Right lobe of liver (tissue), 6 donors: ENCODE data around the gene SGO1. TPM values are rescaled to one million over a fixed set of nuclear protein-coding genes. Genes with fewer than 3 reads are reported as not detected.

ENCODE experiments used
- ATAC-seq, 4 donors: fragments of 200-7000 bp; cut with Tn5 transposase; one replicate each; pipeline ENCODE4 v1.9.1; 2020; ENCODE audit warnings: mild to moderate bottlenecking in 4 of 4, moderate library complexity in 4 of 4
- DNase-seq, 3 donors: peaks; one replicate each; pipeline ENCODE4 v3.0.0-alpha.2; 2020
- H3K27ac ChIP-seq, 3 donors: fragments of 200-600 bp; one replicate each; pipeline ENCODE4 v1.8.0; 2022
- H3K27me3 ChIP-seq, 2 donors: fragments of 200-600 bp; one replicate each; pipeline ENCODE4 v1.8.0; 2022
- H3K36me3 ChIP-seq, 4 donors: fragments of 200-600 bp; sonication (generic) in 1 of 4; one replicate each; pipeline versions ENCODE4 v1.5.1 to v1.8.0; 2017 to 2022; ENCODE audit warnings: control low read depth in 1 of 4
- H3K4me1 ChIP-seq, 4 donors: fragments of 200-600 bp; sonication (generic) in 1 of 4; one replicate each; pipeline versions ENCODE4 v1.5.1 to v1.8.0; 2017 to 2022; ENCODE audit warnings: control low read depth in 1 of 4
- H3K4me3 ChIP-seq, 3 donors: fragments of 200-600 bp; one replicate each; pipeline ENCODE4 v1.8.0; 2022
- H3K9me3 ChIP-seq, 4 donors: fragments of 200-600 bp; sonication (generic) in 1 of 4; one replicate each; pipeline versions ENCODE4 v1.5.1 to v1.8.0; 2017 to 2022; ENCODE audit warnings: control low read depth in 1 of 4
- CTCF ChIP-seq, 4 donors: fragments of 200-600 bp in 3 of 4; fragments of 450-650 bp in 1 of 4; IDR thresholded peaks; one replicate each; pipeline versions ENCODE4 v1.5.1 to v1.8.0; 2016 to 2022; ENCODE audit warnings: antibody characterized with exemption in 4 of 4, mild to moderate bottlenecking in 2 of 4
- POLR2A ChIP-seq: fragments of 450-650 bp; IDR thresholded peaks from one replicate; pipeline ENCODE4 v1.6.1; 2017; ENCODE audit warnings: antibody characterized with exemption, mild to moderate bottlenecking
- WGBS: methylation state at CpG from one replicate; pipeline ENCODE4 v1.1.6; 2018; ENCODE audit warnings: low coverage, low lambda C conversion rate; ENCODE audit not compliant: insufficient coverage; ENCODE audit errors: missing lambda C conversion rate; 5-methylcytosine and 5-hydroxymethylcytosine counted together
- intact Hi-C, 2 donors: fragments of 100-400 bp; cut with DNase I; formaldehyde crosslinking; loops; one replicate each; pipeline versions ENCODE4 v1.11.2 to v1.14.1; 2022
- total RNA-seq, 6 experiments: library from RNA; depleted of rRNA in 2 of 6; stranded (reverse); fragments of >200 nt in 2 of 6; fragmentation: NEBNext Ultra II Directional in 3 of 6; extraction: Animal tissue kit (Norgen Biotek cat#: 25700) in 3 of 6; gene quantifications; one replicate each; pipeline versions ENCODE4 v1.1.0 to v1.2.4, GENCODE V29; 2016 to 2023
- donor health status: DM: no; HTN: yes; CAD: no.
- donor health status: DM: no; HTN: no; CAD: no.
- donor health status: DM: no; HTN: no; CAD: no.
- donor health status: DM: no; HTN: yes; CAD: no.
- donor health status: DM: no; HTN: yes; CAD: no.

Gene SGO1
- total RNA-seq, 6 experiments from 2014 or later, result 0.20 to 1.1 (median 0.58) TPM

- H3K4me3 ChIP-seq, result no peak overlapping the region
- ATAC-seq, result no peak
- intact Hi-C loops, result no loop called here
- no peaks in the 10 kb centered on the region for H3K27me3 ChIP-seq
- no peaks in the 10 kb centered on the region for H3K9me3 ChIP-seq
- no peak for DNase-seq
- H3K27ac ChIP-seq, result no peak overlapping the region
- TF ChIP-seq CTCF (IDR thresholded peaks at IDR 0.05) (no peak), POLR2A (no peak)
- H3K36me3 ChIP-seq, result no peaks in the 10 kb centered on the region
- no peaks in the 10 kb centered on the region for H3K4me1 ChIP-seq
Measured at GRCh38 chr3:20201143-20201542, 15.1 kb upstream of the SGO1 start.

- no peaks in the 10 kb centered on the region for H3K36me3 ChIP-seq
- 84% methylated on average over 3 of the region's 3 CpGs for WGBS
- no peaks in the 10 kb centered on the region for H3K27me3 ChIP-seq
- DNase-seq (no peak), ATAC-seq (no peak)
- H3K27ac ChIP-seq, result no peak overlapping the region
- no peaks in the 10 kb centered on the region for H3K4me1 ChIP-seq
- H3K9me3 ChIP-seq, result no peaks in the 10 kb centered on the region
- intact Hi-C loops, result no loop called here
- TF ChIP-seq POLR2A (no peak), CTCF (IDR thresholded peaks at IDR 0.05) (no peak)
- H3K4me3 ChIP-seq, result no peak overlapping the region
Measured at GRCh38 chr3:20197775-20198174, 11.8 kb upstream of the SGO1 start.

GRCh38 chr3:20194793-20195460 is 8.9 kb upstream of the SGO1 start:
- TF ChIP-seq POLR2A (no peak), CTCF (IDR thresholded peaks at IDR 0.05) (no peak)
- intact Hi-C loops, result no loop called here
- DNase-seq (no peak), ATAC-seq (no peak)
- Histone ChIP-seq H3K27me3 (no peaks in the 10 kb centered on the region), H3K36me3 (no peaks in the 10 kb centered on the region), H3K4me3 (no peak overlapping the region), H3K27ac (no peak overlapping the region), H3K9me3 (no peaks in the 10 kb centered on the region), H3K4me1 (no peaks in the 10 kb centered on the region)
- 83% methylated on average over 7 of the region's 7 CpGs for WGBS

GRCh38 chr3:20190991-20191390 is 5.0 kb upstream of the SGO1 start:
- TF ChIP-seq POLR2A, result no peak
- TF ChIP-seq CTCF (IDR thresholded peaks at IDR 0.05), result no peak
- 78% methylated on average over 5 of the region's 5 CpGs for WGBS
- ATAC-seq, result no peak
- intact Hi-C loops, result no loop called here
- no peak overlapping the region for H3K4me3 ChIP-seq
- no peaks in the 10 kb centered on the region for H3K4me1 ChIP-seq
- DNase-seq, result no peak
- no peaks in the 10 kb centered on the region for H3K36me3 ChIP-seq
- no peaks in the 10 kb centered on the region for H3K9me3 ChIP-seq
- no peak overlapping the region for H3K27ac ChIP-seq
- H3K27me3 ChIP-seq, result no peaks in the 10 kb centered on the region

- H3K4me3 ChIP-seq, result peak overlapping the region; percentile 53 to 75 (median 62)
- intact Hi-C loops, result no loop called here
- DNase-seq (no peak), ATAC-seq (peak; percentile 34 to 61 (median 56))
- 1% methylated on average over 9 of the region's 9 CpGs for WGBS
- no peaks in the 10 kb centered on the region for H3K36me3 ChIP-seq
- peak overlapping the region; percentile 91 to 95 (median 94) for H3K27ac ChIP-seq
- peaks cover 0 to 6% (median 0%) of the 10 kb centered on the region in 4 donors for H3K4me1 ChIP-seq
- no peaks in the 10 kb centered on the region for H3K9me3 ChIP-seq
- no peak for TF ChIP-seq CTCF (IDR thresholded peaks at IDR 0.05)
- peak; percentile 9 for TF ChIP-seq POLR2A
- no peaks in the 10 kb centered on the region for H3K27me3 ChIP-seq
Measured at GRCh38 chr3:20186600-20187004, 596 bp upstream of the SGO1 start.
